BJ (cell line): ENCODE data around the gene RRAGA. TPM values are rescaled to one million over a fixed set of nuclear protein-coding genes. Genes with fewer than 3 reads are reported as not detected.

Experiments
- CTCF ChIA-PET: fragments of 350-600 bp; formaldehyde crosslinking; extraction: SDS; loops from one replicate; lab custom pipeline; 2021; ENCODE audit warnings: antibody characterized with exemption, inconsistent platforms; lab: Yijun Ruan, JAX
- POLR2A ChIA-PET: fragments of 300-600 bp; sonication (Branson Sonifier 250); formaldehyde crosslinking; extraction: SDS; loops from one replicate; lab custom pipeline; 2021; ENCODE audit warnings: antibody characterized with exemption; lab: Charles Lee
- DNase-seq: peaks from one replicate; pipeline ENCODE4 v3.0.0-alpha.2; 2011; ENCODE audit warnings: low read depth
- H3K27me3 ChIP-seq: 2 replicates; pipeline ENCODE4 v1.6.0; 2011; ENCODE audit warnings: low read length; ENCODE audit not compliant: control insufficient read depth, insufficient read depth
- H3K36me3 ChIP-seq: 2 replicates; pipeline ENCODE4 v1.5.1; 2011; ENCODE audit warnings: low read length; ENCODE audit not compliant: control insufficient read depth, insufficient read depth
- H3K4me3 ChIP-seq: 2 replicates; pipeline ENCODE4 v1.5.1; 2011; ENCODE audit warnings: low read depth, mild to moderate bottlenecking, control low read depth, low read length
- polyA minus RNA-seq: library from RNA; depleted of rRNA, polyadenylated mRNA; stranded (reverse); fragments of >200 nt; gene quantifications from 2 replicates; pipeline ENCODE4 v1.2.3, GENCODE V29; 2011; rRNA and poly(A)+ RNA removed
- polyA plus RNA-seq: library from polyadenylated mRNA; depleted of rRNA; stranded (reverse); fragments of >200 nt; gene quantifications from 2 replicates; pipeline ENCODE4 v1.2.3, GENCODE V29; 2011; rRNA removed
- TF ChIP-seq, protein P1 (sequence below): IDR thresholded peaks from 2 replicates; pipeline ENCODE4 v1.5.1; 2011; ENCODE audit warnings: low read depth, mild to moderate bottlenecking, control low read depth, inconsistent platforms, low read length, moderate library complexity; ENCODE audit not compliant: insufficient read depth

Gene RRAGA, protein sequence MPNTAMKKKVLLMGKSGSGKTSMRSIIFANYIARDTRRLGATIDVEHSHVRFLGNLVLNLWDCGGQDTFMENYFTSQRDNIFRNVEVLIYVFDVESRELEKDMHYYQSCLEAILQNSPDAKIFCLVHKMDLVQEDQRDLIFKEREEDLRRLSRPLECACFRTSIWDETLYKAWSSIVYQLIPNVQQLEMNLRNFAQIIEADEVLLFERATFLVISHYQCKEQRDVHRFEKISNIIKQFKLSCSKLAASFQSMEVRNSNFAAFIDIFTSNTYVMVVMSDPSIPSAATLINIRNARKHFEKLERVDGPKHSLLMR
- polyA plus RNA-seq (161 and 167 TPM in 2 replicates), polyA minus RNA-seq (62.4 and 93.0 TPM in 2 replicates)

DNA sequence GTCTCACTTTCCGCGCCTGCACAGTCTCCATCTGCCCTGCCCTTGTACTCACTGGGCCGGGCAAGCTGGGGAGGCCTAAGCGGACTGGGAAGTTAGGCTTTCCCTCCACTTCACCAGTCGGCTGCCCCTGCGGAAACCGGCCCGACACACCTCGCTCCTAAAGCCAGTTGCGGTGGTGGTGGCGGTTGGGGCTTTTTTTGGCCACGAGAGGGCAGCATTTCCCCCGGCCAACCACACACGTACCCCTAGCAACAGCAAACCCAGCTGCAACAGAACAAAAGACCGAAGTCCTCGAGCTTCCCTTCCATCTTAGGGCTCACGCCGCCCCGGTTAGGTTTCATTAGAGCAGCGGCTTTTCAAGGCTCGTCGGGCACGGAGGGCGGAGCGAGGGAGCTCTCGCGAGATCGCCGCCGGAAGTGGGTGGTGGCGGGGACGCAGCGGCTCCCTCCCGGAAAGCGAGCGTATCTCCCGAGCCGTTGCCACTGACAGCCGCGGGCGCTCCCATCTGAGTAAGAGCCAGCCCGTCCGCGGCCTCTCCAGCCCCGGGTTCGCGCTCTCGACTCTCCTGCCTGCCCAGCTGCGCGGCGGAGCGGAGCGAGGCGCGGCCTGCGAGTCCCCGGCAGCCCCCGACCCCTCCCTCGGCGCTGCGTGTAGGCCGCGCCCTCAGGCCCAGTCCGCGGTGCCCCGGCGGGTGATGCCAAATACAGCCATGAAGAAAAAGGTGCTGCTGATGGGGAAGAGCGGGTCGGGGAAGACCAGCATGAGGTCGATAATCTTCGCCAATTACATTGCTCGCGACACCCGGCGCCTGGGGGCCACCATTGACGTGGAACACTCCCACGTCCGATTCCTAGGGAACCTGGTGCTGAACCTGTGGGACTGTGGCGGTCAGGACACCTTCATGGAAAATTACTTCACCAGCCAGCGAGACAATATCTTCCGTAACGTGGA is at the start of gene RRAGA:
Gene RRAGA, plus strand, starts transcription at position 462 of the 951 bp plus-strand sequence. Its CDS starts 233 bp downstream, at position 695.
- TF ChIP-seq, protein P1, sequence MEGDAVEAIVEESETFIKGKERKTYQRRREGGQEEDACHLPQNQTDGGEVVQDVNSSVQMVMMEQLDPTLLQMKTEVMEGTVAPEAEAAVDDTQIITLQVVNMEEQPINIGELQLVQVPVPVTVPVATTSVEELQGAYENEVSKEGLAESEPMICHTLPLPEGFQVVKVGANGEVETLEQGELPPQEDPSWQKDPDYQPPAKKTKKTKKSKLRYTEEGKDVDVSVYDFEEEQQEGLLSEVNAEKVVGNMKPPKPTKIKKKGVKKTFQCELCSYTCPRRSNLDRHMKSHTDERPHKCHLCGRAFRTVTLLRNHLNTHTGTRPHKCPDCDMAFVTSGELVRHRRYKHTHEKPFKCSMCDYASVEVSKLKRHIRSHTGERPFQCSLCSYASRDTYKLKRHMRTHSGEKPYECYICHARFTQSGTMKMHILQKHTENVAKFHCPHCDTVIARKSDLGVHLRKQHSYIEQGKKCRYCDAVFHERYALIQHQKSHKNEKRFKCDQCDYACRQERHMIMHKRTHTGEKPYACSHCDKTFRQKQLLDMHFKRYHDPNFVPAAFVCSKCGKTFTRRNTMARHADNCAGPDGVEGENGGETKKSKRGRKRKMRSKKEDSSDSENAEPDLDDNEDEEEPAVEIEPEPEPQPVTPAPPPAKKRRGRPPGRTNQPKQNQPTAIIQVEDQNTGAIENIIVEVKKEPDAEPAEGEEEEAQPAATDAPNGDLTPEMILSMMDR: peak; percentile 81
- ChIA-PET CTCF (interaction anchor here (0.6 to 2.1 kb wide), 13 partner anchors 12 to 409 kb away, joined by 3 to 19 read pairs (median 3); no protein-coding TSS in a partner anchor), POLR2A (interaction anchor here (0.6 to 0.7 kb wide), 2 partner anchors 135 to 382 kb away, joined by 3 to 7 read pairs; no protein-coding TSS in a partner anchor)
- H3K4me3 ChIP-seq: peak within 1 kb of the TSS; percentile 53
- H3K36me3 ChIP-seq: no peaks in the 10 kb centered on the region
- H3K27me3 ChIP-seq: no peaks in the 10 kb centered on the region
- peak; percentile 73 for DNase-seq

GRCh38 chr9:19000133-19000532 is 49.1 kb upstream of the RRAGA start:
- TF ChIP-seq, protein P1: no peak
- POLR2A ChIA-PET: no interaction called here

GRCh38 chr9:19009391-19009965 is 39.7 kb upstream of the RRAGA start:
- H3K36me3 ChIP-seq: no peaks in the 10 kb centered on the region
- no peaks in the 10 kb centered on the region for H3K27me3 ChIP-seq
- ChIA-PET CTCF (interaction anchor here (0.9 to 1.9 kb wide), 4 partner anchors 11 to 771 kb away, joined by 3 to 5 read pairs (median 4); no protein-coding TSS in a partner anchor), POLR2A (no interaction called here)
- no peak overlapping the region for H3K4me3 ChIP-seq
- TF ChIP-seq, protein P1: no peak
- DNase-seq: no peak

More at GRCh38 chr9:19000133-19000532, 49.1 kb upstream of the RRAGA start:
- CTCF ChIA-PET: no interaction called here
- Histone ChIP-seq H3K36me3 (no peaks in the 10 kb centered on the region), H3K4me3 (no peak overlapping the region), H3K27me3 (no peaks in the 10 kb centered on the region; the same call in 1 of the 2 replicates)
- DNase-seq: no peak

DNA sequence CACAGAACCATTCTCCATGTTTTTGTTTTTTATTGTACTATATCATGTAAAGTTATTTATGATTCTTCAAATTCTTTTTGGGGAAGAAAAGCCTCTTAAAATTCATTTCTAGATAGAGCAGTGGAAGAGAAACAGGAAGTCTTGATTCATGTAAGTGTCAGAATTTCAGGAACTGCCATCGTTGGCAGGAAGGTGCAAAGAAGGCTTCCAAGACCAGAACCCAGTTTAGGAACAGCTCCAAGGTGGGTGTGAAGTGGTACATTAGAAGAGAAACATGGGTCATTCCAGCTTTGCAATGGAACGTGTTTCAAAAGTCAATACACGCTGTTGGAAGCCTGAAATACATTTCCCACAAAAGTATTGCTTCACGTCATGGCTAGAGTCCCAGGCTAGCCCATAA is 31.0 kb upstream of the RRAGA start:
- POLR2A ChIA-PET: interaction anchor here (0.6 kb wide), 1 partner anchor 1207 kb away, joined by 4 read pairs; no protein-coding TSS in a partner anchor
- Histone ChIP-seq H3K4me3 (no peak overlapping the region), H3K27me3 (no peaks in the 10 kb centered on the region), H3K36me3 (no peaks in the 10 kb centered on the region)
- CTCF ChIA-PET: interaction anchor here (2.0 kb wide), 1 partner anchor 11 kb away, joined by 7 read pairs; no protein-coding TSS in a partner anchor
- DNase-seq: no peak
- TF ChIP-seq, protein P1: no peak
